Hematopoietic multipotent progenitor cell (in vitro differentiated cells): ENCODE measurements around the gene IFT52. TPM values are rescaled to one million over a fixed set of nuclear protein-coding genes. Genes with fewer than 3 reads are reported as not detected.
"Not testable (repeated sequence)": the region's sequence is repeated elsewhere in the genome, so short reads cannot be mapped to it uniquely, and the experiment has no call there.

Experiments
- DNase-seq, 3 donors: peaks; one replicate each; pipeline ENCODE4 v3.0.0-alpha.2; 2011 to 2015; ENCODE audit warnings: low read depth in 2 of 3, low spot score in 2 of 3
- total RNA-seq: library from RNA; depleted of rRNA; stranded (reverse); fragments of >200 nt; gene quantifications from one replicate; pipeline ENCODE4 v1.2.3, GENCODE V29; 2012

Gene IFT52
- total RNA-seq, 1 donor: 49.0 TPM

- no peak for DNase-seq
Measured at GRCh38 chr20:43565758-43566104, 25.0 kb upstream of the IFT52 start.

- no peak for DNase-seq
Measured at GRCh38 chr20:43567477-43567876, 23.3 kb upstream of the IFT52 start.

GRCh38 chr20:43568706-43569105 lies 22.0 kb upstream of the IFT52 start:
- DNase-seq: no peak

- DNase-seq: no peak
Measured at GRCh38 chr20:43569282-43569681, 21.5 kb upstream of the IFT52 start.

- no peak for DNase-seq
Measured at GRCh38 chr20:43570496-43570895, 20.2 kb upstream of the IFT52 start.

- no peak for DNase-seq
Measured at GRCh38 chr20:43571310-43571709, 19.4 kb upstream of the IFT52 start.

GRCh38 chr20:43571771-43572170 lies 19.0 kb upstream of the IFT52 start:
- DNase-seq: no peak

GRCh38 chr20:43572891-43573290 lies 17.8 kb upstream of the IFT52 start:
- no peak for DNase-seq

- no peak for DNase-seq
Measured at GRCh38 chr20:43576108-43576507, 14.6 kb upstream of the IFT52 start.

GRCh38 chr20:43579861-43580793 lies 10.6 kb upstream of the IFT52 start:
- no peak for DNase-seq

GRCh38 chr20:43583133-43583864 lies 7.4 kb upstream of the IFT52 start:
- DNase-seq: no peak

- peak in 2 of 3 donors; percentile 25 to 34 for DNase-seq
Measured at GRCh38 chr20:43583982-43584432, 6.7 kb upstream of the IFT52 start.

- no peak for DNase-seq
Measured at GRCh38 chr20:43584448-43585136, 6.1 kb upstream of the IFT52 start.

GRCh38 chr20:43586641-43587040 lies 4.1 kb upstream of the IFT52 start:
- no peak for DNase-seq

- DNase-seq: not testable (repeated sequence)
Measured at GRCh38 chr20:43588526-43588925, 2.2 kb upstream of the IFT52 start.

- no peak for DNase-seq
Measured at GRCh38 chr20:43590036-43590391, 723 bp upstream of the IFT52 start.

GRCh38 chr20:43601960-43602359 lies 11.2 kb downstream of the IFT52 start:
- DNase-seq: not testable (repeated sequence)

- DNase-seq: no peak
Measured at GRCh38 chr20:43603124-43603523, 12.4 kb downstream of the IFT52 start.

- DNase-seq: no peak
Measured at GRCh38 chr20:43605715-43606114, 15.0 kb downstream of the IFT52 start.

- DNase-seq: not testable (repeated sequence)
Measured at GRCh38 chr20:43607278-43607677, 16.5 kb downstream of the IFT52 start.

- no peak for DNase-seq
Measured at GRCh38 chr20:43631598-43631997, 40.9 kb downstream of the IFT52 start.
